ENCODE results near the gene FAM234B.

The FAM234B gene, protein sequence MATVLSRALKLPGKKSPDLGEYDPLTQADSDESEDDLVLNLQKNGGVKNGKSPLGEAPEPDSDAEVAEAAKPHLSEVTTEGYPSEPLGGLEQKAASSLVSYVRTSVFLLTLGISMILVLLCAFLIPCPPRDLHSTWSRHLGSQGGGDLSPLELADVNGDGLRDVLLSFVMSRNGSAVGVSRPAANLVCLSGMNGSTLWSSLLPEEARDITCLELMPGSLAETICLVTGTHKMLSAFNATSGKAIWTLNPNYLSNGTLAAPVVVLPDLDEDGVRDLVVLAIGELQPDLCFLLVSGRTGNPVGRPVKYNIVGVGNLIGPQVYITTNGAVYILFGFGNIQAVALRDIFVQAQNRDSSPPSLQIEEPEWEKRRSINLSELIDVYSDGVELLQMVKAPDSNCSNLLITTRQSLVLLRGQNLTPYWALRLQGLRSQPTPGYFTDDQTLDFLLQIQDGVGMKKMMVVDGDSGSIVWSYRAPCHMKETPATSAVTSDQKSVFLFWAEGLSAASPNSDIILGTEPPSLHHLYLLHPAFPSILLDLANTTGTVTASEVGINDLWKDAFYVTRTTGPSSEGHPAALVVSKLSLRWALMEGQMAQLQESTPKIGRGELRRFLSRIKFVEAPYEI

DNA sequence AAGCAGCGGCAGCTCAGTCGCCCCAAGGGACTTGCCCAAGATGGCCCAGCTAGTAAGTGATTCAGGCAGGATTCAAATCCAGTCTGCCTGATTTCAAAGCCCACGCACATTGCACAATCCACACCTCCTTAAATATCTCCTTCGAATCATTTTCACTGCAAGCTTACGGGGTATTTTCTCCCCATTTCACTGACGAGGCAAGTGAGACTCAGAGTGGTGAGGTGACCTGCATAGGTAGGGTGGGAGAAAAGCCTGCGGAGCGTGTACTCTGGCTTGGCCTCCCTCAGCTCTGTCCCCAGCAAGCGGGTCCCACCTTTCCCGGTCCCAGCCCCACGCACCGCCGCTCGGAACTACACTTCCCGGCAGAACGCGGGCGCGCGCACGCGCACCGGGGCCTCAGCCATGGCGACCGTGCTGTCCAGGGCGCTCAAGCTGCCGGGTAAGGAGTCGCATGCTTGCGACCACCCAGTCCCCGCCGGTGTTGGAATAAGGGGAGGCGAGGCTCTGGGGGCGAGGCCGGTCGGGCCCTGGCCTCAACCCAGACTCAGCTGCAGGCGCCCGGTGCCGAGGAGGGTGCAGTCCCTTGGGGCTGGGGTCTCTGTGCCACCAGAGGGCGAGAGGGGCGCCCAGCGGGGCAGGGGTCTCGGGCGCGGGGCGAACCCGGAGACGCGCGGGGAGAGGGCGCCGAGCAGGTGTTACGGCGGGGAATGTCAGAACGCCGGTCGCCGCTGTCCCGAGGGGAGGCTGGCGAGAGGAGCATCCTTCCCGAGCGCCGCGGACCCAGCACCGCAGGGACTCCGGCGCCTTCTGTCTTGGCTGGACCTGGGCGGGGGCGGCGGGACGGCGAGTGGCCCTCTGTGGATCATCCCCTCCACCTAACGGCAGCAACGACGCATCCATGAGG, at the start of gene FAM234B:
Gene FAM234B, plus strand, starts transcription at position 380 of the 904 bp plus-strand sequence. Its CDS starts 23 bp downstream, at position 403.
- in situ Hi-C loops (cut with HindIII; ENCODE audit: low sequenced_read_pairs), result no loop called here

DNA sequence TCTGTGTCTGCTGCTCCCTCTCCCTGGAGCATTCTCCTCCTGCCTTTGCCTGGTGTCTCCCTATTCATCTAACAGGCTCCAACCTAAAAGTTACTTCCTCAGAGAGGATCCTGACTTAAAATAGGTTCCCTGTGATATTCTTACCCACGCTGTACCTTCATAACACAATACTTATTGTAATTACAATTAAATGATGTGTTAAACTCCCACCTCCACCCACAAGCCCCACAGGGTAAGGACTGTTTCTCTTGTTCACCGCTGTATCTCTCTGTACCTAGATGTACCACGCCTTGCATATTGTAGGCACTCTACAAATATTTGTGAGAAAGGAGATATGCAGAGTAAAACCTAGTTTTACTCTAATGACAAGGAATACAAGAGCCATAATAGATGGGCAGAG, 49.1 kb upstream of the FAM234B start:
- in situ Hi-C loops (cut with HindIII; ENCODE audit: low sequenced_read_pairs), result no loop called here

DNA sequence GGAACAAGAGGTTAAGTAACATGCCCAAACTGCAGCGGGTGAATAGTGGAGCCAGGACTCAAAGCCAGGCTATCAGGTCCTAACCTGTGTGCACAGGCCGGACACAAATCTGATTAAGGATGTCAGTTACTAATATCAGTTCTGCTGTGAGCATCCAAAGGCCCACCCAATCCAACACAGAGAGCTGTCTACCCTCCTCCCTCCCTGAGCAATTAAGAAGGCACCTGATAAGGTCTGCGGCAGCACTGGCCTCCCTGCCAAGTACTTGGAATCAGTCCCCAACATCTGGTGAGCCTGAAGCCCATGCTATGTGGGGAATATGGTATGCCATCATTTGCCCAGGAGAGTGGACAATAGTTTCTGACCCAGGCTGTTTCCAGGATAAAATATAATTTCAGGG, 48.0 kb upstream of the FAM234B start:
- in situ Hi-C loops (cut with HindIII; ENCODE audit: low sequenced_read_pairs), result no loop called here

DNA sequence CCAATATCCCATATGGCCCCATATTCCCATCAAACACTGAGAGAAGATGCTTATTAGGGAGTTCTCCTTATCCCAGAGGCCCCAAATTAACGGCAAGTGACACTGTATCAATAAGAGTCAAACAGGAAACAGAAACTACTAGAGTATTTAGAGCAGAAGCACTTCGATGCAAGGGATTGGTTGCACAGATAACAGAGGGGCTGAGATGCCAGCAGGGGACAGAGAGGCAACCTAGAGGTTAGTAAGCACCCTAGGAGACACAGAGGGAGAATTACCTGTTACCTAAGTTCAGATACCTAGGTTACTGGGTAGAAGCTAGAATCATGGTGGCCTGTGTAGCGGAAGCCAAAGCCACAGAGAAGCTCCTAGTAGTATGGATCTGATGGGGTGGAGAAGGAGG, 47.0 kb upstream of the FAM234B start:
- in situ Hi-C loops (cut with HindIII; ENCODE audit: low sequenced_read_pairs), result no loop called here

DNA sequence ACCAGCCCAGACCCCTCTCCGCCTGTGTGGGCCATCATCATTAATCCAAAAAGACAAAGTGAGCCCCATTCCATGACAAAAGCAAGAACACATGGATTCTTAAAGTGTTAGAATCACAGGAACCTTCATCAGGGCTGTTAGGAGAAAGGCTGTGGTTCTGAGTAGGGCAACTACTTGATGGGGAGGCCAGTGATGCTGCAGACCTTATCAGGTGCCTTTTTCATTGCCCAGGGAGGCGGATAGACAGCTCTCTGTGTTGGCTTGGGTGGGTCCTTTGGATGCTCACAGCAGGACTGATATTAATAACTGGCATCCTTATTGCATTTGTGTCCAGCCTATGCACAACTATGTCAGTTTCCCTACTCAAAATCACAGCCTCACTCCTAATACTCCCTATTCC, 46.4 kb upstream of the FAM234B start:
- in situ Hi-C loops (cut with HindIII; ENCODE audit: low sequenced_read_pairs), result no loop called here

DNA sequence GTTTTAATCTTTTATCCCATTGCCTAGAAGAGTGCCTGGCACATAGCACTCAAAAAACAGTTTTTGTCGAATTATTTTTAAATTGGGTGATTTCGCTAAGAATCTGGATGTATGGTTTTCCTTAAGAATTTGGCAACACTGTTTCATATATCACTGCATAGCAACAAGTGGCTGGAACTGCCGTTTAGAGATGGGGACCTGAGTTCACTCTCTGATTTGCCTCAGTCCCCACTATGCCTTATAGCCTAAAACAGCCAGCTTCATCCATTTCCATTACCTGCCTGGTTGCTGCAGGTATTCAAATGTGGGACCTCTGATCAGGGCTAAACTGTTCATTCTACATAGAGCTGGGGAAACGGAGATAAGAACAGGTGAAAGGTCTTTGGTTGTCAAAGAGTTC, 45.9 kb upstream of the FAM234B start:
- in situ Hi-C loops (cut with HindIII; ENCODE audit: low sequenced_read_pairs), result no loop called here

DNA sequence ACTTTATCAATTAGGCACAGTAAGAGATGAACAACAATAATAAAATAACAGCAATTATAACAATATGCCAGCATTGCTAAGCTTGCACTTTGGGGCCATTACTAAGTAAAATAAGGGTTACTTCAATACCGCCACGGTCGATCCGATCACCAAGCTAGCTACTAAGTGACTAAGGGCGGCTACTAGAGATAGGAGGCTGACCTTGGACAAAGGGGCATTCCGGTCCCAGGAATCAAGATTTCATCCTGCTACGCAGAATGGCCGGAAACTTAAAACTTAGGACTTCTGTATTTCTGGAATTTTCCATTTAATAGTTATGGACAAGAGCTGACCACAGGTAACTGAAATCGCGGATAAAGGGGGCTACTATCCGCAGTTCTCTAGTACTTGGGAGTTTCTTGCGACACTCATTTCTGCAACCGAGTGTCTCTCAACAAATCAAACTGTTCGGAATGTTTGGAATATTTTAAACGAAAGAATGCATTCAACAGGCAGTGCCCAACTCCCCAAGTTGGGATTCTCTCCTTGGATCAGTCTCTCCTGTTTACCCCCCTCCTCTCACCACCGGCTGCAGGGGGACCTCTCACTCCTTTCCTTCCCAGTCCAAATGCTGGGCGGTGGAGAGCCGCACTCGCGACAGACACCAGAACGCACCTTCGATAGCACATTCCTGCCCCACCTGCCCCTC, 44.8 kb upstream of the FAM234B start:
- in situ Hi-C loops (cut with HindIII; ENCODE audit: low sequenced_read_pairs), result no loop called here

DNA sequence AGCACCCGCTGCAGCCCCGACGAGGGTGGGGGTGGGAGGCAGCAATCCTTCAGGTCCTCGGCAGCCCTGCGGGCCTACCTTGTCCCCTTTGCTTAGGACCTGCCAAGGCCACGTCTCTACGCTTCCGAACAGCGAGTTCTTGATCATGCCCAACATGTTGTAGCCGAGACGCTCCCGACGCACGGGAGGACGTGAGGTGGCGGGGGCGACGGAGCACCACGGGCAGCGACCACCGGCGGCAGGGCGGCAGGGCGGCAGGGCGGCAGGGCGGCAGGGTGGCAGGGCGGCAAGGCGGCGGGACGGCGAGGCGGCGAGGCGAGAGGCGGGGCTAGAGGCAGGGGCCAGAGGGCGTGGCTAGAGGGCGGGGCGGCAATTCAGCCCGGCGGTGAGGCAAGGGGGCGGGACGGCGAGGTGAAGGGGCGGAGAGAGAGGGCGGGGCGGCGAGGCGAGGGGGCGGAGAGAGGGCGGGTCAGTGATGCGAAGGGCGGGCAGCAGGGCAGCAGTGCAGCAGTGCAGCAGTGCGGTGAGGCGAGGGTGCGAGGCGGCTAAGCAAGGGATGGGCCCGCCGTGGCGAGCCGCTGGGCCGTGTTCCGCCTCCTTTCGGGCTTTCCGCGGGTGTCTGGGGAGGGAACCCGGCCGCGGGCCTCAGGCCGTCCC, 44.1 kb upstream of the FAM234B start, which contains the start of gene HEBP1:
Gene HEBP1, minus strand, starts transcription at position 307 of the 657 bp plus-strand sequence. Its CDS starts 151 bp downstream, at position 156.
- in situ Hi-C loops (cut with HindIII; ENCODE audit: low sequenced_read_pairs), result loop anchor here (10.0 kb wide), 2 partner anchors 85 to 215 kb away; no protein-coding TSS in a partner anchor

DNA sequence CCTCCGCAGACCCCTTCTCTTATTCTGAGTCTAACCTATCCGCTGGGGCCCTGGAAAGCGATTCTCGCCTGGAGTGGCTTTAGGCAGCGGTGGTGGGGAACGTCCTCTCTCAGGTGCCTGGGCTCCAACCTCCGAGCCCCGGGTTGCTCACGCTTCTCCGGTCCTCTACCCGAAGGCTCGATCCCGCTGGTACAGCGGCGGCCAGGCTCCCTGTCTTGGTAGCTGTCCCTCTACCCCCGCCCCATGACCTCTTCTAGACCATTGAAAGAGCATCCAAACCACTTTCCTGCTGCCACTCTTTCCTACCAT, 43.6 kb upstream of the FAM234B start:
- in situ Hi-C loops (cut with HindIII; ENCODE audit: low sequenced_read_pairs), result loop anchor here (10.0 kb wide), 2 partner anchors 84 to 214 kb away; no protein-coding TSS in a partner anchor

DNA sequence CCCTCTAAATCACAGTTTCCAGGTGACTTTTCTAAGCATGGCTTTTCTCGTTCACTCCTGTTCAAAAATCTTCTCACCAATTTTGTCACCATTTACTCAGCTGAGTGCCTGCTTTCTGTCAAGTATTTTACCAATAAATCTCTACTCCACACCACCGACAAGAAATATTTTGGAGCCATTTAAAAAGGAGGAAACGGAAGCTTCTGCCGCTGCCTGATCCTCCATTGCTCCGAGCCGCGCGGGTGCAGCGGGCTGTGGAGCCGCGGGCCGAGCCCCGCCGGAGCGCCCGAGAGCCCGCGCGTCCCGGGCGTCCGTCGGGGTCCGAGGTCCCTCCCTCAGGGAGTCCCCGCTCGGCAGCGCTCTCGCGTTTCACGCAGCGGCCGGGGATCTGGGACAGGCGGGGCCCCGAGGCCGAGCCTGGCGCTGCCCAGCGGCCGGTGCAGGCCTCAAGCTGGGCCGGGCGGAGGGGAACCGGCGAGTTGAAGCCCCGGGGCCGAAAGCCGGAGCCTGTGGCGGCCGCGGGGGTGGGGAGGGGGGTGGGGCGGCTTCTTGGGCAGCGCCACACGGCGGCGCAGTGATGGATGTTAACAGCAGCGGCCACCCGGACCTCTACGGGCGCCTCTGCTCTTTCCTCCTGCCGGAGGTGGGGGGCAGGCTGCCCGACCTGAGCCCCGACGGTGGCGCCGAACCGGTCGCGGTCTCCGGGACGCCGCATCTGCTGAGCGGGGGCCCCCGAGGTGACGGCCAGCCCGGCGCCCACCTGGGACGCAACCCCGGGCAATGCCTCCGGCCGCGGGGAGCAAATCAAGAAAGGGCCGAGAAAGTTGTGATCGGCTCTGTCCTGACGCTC, 43.0 kb upstream of the FAM234B start:
- in situ Hi-C loops (cut with HindIII; ENCODE audit: low sequenced_read_pairs), result loop anchor here (10.0 kb wide), 2 partner anchors 84 to 214 kb away; no protein-coding TSS in a partner anchor

DNA sequence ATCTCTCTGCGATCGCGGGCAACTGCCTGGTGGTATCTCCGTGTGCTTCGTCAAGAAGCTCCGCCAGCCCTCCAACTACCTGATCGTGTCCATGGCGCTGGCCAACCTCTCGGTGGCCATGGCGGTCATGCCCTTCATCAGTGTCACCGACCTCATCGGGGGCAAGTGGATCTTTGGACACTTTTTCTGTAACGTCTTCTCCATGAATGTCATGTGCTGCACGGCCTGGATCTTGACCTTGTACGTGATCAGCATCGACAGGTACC, 42.5 kb upstream of the FAM234B start:
- in situ Hi-C loops (cut with HindIII; ENCODE audit: low sequenced_read_pairs), result loop anchor here (10.0 kb wide), 2 partner anchors 83 to 213 kb away; no protein-coding TSS in a partner anchor

DNA sequence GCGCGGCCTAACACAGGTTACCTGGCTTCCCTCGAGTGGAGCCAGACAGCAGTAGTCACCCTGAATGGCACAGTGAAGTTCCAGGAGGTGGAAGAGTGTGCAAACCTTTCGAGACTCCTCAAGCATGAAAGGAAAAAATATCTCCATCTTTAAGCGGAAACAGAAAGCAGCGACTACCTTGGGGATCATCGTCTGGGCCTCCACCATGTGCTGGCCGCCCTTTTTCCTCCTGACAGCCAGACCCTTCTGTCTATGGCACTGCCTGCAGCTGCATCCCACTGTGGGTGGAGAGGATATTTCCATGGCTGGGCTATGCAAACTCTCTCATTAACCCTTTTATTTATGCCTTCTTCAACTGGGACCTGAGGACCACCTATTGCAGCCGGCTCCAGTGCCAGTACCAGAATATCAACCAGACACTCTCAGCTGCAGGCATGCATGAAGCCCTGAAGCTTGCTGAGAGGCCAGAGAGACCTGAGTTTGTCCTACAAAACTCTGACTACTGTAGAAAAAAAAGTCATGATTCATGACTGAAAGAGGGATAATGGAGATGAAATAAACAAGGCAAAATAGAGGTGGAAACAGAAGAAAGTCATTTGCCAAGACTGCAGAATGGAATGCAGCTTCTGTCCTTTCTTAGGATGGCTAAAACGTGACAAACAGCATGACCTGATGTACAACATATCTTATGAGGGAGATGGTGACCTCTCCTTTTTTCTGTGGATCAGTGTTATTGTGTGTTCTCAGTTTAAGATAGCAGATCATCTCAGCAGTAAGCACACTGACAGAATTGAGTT, 41.7 kb upstream of the FAM234B start:
- in situ Hi-C loops (cut with HindIII; ENCODE audit: low sequenced_read_pairs), result loop anchor here (10.0 kb wide), 2 partner anchors 82 to 212 kb away; no protein-coding TSS in a partner anchor

DNA sequence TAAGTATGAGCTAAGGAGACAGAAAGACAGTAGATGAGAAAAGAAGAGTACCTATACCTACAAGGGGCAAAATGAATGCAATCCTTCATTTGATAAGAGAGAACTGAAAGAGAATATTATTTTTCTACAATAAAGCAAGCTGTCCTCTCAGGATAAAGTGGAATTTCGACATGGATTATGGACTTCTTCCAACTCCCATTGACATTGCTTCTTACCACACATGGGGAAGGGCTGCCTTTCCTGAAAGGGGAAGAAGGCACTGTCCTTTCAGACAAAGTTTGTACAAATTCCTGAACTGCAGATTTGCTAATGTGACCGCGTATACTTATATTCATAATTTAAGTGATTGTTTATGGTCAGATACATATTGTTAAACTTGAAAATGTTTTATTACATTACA, 39.8 kb upstream of the FAM234B start:
- in situ Hi-C loops (cut with HindIII; ENCODE audit: low sequenced_read_pairs), result loop anchor here (10.0 kb wide), 2 partner anchors 80 to 210 kb away; no protein-coding TSS in a partner anchor

DNA sequence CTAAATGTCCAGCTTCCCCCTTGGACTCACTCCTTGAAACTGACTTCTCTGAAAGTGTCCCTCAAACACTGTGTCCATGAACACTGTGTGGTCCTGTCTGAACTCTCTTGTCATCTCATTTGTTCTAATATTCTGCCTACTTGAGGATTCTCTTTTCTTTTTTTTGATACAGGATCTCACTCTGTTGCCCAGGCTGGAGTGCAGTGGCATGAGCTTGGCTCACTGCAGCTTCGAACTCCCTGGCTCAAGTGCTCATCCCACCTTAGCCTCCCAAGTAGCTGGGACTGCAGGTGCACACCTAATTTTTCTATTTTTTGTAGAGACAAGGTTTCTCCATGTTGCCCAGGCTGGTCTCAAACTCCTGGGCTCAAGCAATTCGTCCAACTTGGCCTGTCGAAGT, 39.2 kb upstream of the FAM234B start:
- in situ Hi-C loops (cut with HindIII; ENCODE audit: low sequenced_read_pairs), result loop anchor here (10.0 kb wide), 2 partner anchors 80 to 210 kb away; no protein-coding TSS in a partner anchor

DNA sequence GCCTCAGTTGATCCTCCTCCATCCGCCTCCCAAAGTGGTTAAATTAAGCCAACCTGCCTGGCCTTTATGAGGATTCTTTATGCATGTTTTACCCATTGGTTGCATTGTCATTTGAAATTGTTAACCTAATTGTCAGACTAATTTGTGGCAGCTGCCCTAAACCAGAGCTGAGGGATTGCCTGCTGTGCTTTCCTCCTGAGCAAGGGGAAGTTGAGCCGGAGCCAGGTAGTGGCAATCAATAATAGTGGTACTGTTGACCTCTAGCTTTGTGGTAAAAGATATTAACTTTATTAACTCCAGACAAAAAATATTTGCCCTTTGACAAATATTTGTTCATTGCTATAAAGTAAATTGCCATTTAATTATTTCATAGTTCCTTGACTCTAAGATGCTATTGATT, 38.5 kb upstream of the FAM234B start:
- in situ Hi-C loops (cut with HindIII; ENCODE audit: low sequenced_read_pairs), result loop anchor here (10.0 kb wide), 2 partner anchors 79 to 209 kb away; no protein-coding TSS in a partner anchor

DNA sequence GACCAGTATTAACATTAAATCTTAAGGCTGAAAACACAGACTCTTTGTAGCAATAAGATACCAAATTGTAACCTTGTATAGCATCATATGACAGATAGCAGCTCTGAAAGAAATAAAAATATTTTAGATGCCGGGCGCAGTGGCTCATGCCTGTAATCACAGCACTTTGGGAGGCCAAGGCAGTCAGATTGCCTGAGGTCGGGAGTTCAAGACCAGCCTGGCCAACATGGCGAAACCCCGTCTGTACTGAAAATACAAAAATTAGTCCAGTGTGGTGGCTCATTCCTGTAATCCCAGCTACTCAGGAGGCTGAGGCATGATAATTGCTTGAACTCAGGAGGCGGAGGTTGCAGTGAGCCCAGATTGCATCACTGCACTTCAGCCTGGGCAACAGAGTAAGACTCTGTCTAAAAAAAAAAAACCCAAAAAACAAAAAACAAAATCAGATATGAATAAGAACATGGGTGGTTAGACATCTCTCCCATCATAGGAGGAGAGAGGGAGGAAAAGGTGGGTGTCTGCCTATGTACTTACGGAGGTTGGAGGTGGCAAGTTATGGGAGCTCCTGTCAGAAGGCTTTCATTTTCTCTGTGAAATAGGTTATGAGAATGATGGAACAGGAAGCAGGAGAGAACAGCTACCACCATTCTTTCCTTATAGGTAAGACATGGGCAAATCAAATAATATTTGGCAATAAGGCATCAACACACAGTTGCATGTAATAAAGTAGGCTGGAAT, 36.5 kb upstream of the FAM234B start:
- in situ Hi-C loops (cut with HindIII; ENCODE audit: low sequenced_read_pairs), result loop anchor here (10.0 kb wide), 2 partner anchors 77 to 207 kb away; no protein-coding TSS in a partner anchor

DNA sequence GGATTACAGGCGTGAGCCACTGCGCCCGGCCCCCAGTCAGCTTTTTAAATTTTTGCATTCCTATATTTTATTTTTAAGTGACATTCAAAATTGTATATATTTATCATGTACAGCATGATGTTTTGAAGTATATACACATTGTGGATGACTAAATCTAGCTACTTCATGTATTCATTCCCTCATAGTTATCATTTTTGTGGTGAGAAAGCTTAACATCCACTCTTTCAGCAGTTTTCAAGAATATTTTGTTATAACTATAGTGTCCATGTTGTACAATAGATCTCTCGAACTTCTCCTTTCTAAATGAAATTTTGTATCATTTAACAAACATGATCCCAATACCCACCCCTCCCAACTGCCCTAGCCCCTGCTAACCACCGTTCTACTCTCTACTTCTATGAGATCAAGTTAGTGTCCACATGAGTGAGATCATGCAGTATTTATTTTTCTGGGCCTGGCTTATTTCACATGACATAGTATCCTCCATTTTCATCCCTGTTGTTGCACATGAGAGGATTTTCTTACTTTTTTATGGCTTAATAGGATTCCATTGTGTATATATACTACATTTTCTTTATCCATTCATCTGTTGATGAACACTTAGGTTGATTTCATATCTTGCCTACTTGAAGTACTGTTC, 35.3 kb upstream of the FAM234B start:
- in situ Hi-C loops (cut with HindIII; ENCODE audit: low sequenced_read_pairs), result loop anchor here (10.0 kb wide), 2 partner anchors 76 to 206 kb away; no protein-coding TSS in a partner anchor

All from DLD1 (cell line).